CD14-positive monocyte (primary cell): Measurements from ENCODE around the gene NSD1. TPM values are rescaled to one million over a fixed set of nuclear protein-coding genes. Genes with fewer than 3 reads are reported as not detected.

Source experiments
- DNase-seq, 3 donors: peaks; one replicate each; pipeline ENCODE4 v3.0.0-alpha.2; 2011 to 2022
- H2AFZ ChIP-seq: 2 replicates; pipeline ENCODE4 v1.6.0; 2012; ENCODE audit warnings: mild to moderate bottlenecking, low read depth, low read length, inconsistent platforms; ENCODE audit not compliant: insufficient read depth, poor library complexity, severe bottlenecking
- H3K27ac ChIP-seq, 2 donors: 1 replicate in 1 of 2; 2 replicates in 1 of 2; pipeline ENCODE4 v1.5.1; 2012 to 2013; ENCODE audit warnings: low read length in 2 of 2, control low read depth in 1 of 2, inconsistent platforms in 1 of 2, low read depth in 1 of 2, mild to moderate bottlenecking in 1 of 2
- H3K27me3 ChIP-seq, 2 donors: one replicate each; pipeline versions ENCODE4 v1.6.0 to v1.6.1; 2011 to 2013; ENCODE audit warnings: low read length in 2 of 2; ENCODE audit not compliant: control insufficient read depth in 2 of 2, insufficient read depth in 2 of 2
- H3K36me3 ChIP-seq, 2 donors: replicated peaks in 1 of 2; 1 replicate in 1 of 2; 2 replicates in 1 of 2; pipeline versions ENCODE4 v1.5.1 to v1.6.1; 2012 to 2013; ENCODE audit warnings: low read length in 2 of 2, control low read depth in 1 of 2, inconsistent platforms in 1 of 2, mild to moderate bottlenecking in 1 of 2; ENCODE audit not compliant: insufficient read depth in 2 of 2, control insufficient read depth in 1 of 2
- H3K4me1 ChIP-seq, 2 donors: 1 replicate in 1 of 2; 2 replicates in 1 of 2; pipeline versions ENCODE4 v1.5.1 to v1.6.1; 2012 to 2013; ENCODE audit warnings: low read length in 2 of 2, control low read depth in 1 of 2, inconsistent platforms in 1 of 2, mild to moderate bottlenecking in 1 of 2, moderate library complexity in 1 of 2; ENCODE audit not compliant: insufficient read depth in 2 of 2, control insufficient read depth in 1 of 2
- H3K4me2 ChIP-seq: replicated peaks from 2 replicates; pipeline ENCODE3; 2012; ENCODE audit warnings: low read length, moderate library complexity, mild to moderate bottlenecking; ENCODE audit not compliant: poor library complexity, severe bottlenecking; ENCODE audit errors: extremely low read depth
- H3K4me3 ChIP-seq, 3 experiments: fragments of 200-600 bp in 1 of 3; sonication (generic) in 1 of 3; replicated peaks in 1 of 3; 1 replicate in 2 of 3; 2 replicates in 1 of 3; pipeline ENCODE4 v1.5.1; 2011 to 2013; ENCODE audit warnings: low read length in 3 of 3, mild to moderate bottlenecking in 3 of 3, control low read depth in 2 of 3, low read depth in 2 of 3, inconsistent platforms in 1 of 3, moderate library complexity in 1 of 3
- H3K79me2 ChIP-seq: 2 replicates; pipeline ENCODE4 v1.6.0; 2012; ENCODE audit warnings: mild to moderate bottlenecking, control low read depth, inconsistent platforms, low read length, moderate library complexity; ENCODE audit not compliant: insufficient read depth
- H3K9ac ChIP-seq: 2 replicates; pipeline ENCODE4 v1.6.0; 2017; ENCODE audit warnings: low read length, mild to moderate bottlenecking; ENCODE audit not compliant: insufficient read depth, poor library complexity, severe bottlenecking
- H3K9me3 ChIP-seq, 2 donors: replicated peaks in 1 of 2; 1 replicate in 1 of 2; 2 replicates in 1 of 2; pipeline versions ENCODE4 v1.5.1 to v1.6.1; 2012 to 2013; ENCODE audit warnings: low read length in 2 of 2, control low read depth in 1 of 2; ENCODE audit not compliant: control insufficient read depth in 1 of 2, insufficient read depth in 1 of 2
- H4K20me1 ChIP-seq: 2 replicates; pipeline ENCODE4 v1.6.0; 2012; ENCODE audit warnings: mild to moderate bottlenecking, low read length, control low read depth, moderate library complexity; ENCODE audit not compliant: insufficient read depth
- H3K27ac Mint-ChIP-seq, 7 donors: one replicate each; pipeline ENCODE4 v1.8.0; 2020; ENCODE audit warnings: mild to moderate bottlenecking in 7 of 7, mixed read lengths in 7 of 7, moderate library complexity in 6 of 7, inconsistent platforms in 2 of 7
- H3K27me3 Mint-ChIP-seq, 3 donors: one replicate each; pipeline ENCODE4 v1.8.0; 2021 to 2022; ENCODE audit warnings: low read depth in 3 of 3, mild to moderate bottlenecking in 3 of 3, mixed read lengths in 3 of 3, moderate library complexity in 3 of 3, inconsistent platforms in 1 of 3
- H3K36me3 Mint-ChIP-seq, 2 donors: one replicate each; pipeline ENCODE4 v1.8.0; 2020; ENCODE audit warnings: mixed read lengths in 2 of 2, inconsistent platforms in 1 of 2, mild to moderate bottlenecking in 1 of 2
- H3K4me1 Mint-ChIP-seq: one replicate; pipeline ENCODE4 v1.8.0; 2020; ENCODE audit warnings: mild to moderate bottlenecking, mixed read lengths
- H3K4me3 Mint-ChIP-seq, 2 donors: one replicate each; pipeline ENCODE4 v1.8.0; 2020; ENCODE audit warnings: mild to moderate bottlenecking in 2 of 2, mixed read lengths in 2 of 2, moderate library complexity in 1 of 2
- H3K9me3 Mint-ChIP-seq, 7 donors: one replicate each; pipeline ENCODE4 v1.8.0; 2020 to 2022; ENCODE audit warnings: mixed read lengths in 7 of 7, mild to moderate bottlenecking in 6 of 7, moderate library complexity in 6 of 7, inconsistent platforms in 2 of 7
- CTCF ChIP-seq: fragments of 200-600 bp; IDR thresholded peaks from one replicate; pipeline ENCODE4 v1.8.0; 2022; ENCODE audit warnings: antibody characterized with exemption, mild to moderate bottlenecking
- WGBS: methylation state at CpG from one replicate; pipeline ENCODE4 v1.1.5; 2013; ENCODE audit warnings: missing lambda C conversion rate; ENCODE audit not compliant: insufficient coverage; 5-methylcytosine and 5-hydroxymethylcytosine counted together
- intact Hi-C, 2 donors: fragments of 100-400 bp; cut with micrococcal nuclease; formaldehyde crosslinking; loops; one replicate each; pipeline versions ENCODE4 v1.15.0 to v1.15.1; 2023
- polyA plus RNA-seq, 3 donors: library from polyadenylated mRNA; depleted of rRNA in 1 of 3; unstranded in 2 of 3; stranded (reverse) in 1 of 3; fragments of 300-500 nt in 2 of 3; fragments of >200 nt in 1 of 3; fragmentation: Illumina TruSeq in 2 of 3; gene quantifications; 1 replicate in 2 of 3; 2 replicates in 1 of 3; pipeline ENCODE4 v1.2.3, GENCODE V29; 2012 to 2021

The NSD1 gene
- polyA plus RNA-seq, 3 donors: 12.6 to 31.9 (median 19.0) TPM

- H3K79me2 ChIP-seq: peaks cover 74% of the 10 kb centered on the region
- Mint-ChIP-seq H3K27ac (no peak overlapping the region), H3K4me3 (no peak overlapping the region), H3K36me3 (peaks cover 48 to 66% of the 10 kb centered on the region in 2 donors), H3K9me3 (no peaks in the 10 kb centered on the region), H3K27me3 (no peaks in the 10 kb centered on the region), H3K4me1 (peaks cover 3% of the 10 kb centered on the region)
- no peak overlapping the region for H3K4me2 ChIP-seq
- H3K9me3 ChIP-seq: no peaks in the 10 kb centered on the region
- no peak for DNase-seq
- WGBS: no CpG with 5 or more reads among the region's 4 CpGs
- H3K27me3 ChIP-seq: no peaks in the 10 kb centered on the region
- peaks cover 90% of the 10 kb centered on the region for H4K20me1 ChIP-seq
- H2AFZ ChIP-seq: no peak overlapping the region
- intact Hi-C loops: no loop called here
- H3K36me3 ChIP-seq: peaks cover 29 to 84% of the 10 kb centered on the region in 2 donors
- no peak for TF ChIP-seq CTCF
- H3K9ac ChIP-seq: no peak overlapping the region
- no peak overlapping the region for H3K27ac ChIP-seq
- H3K4me1 ChIP-seq: no peaks in the 10 kb centered on the region
- H3K4me3 ChIP-seq: no peak overlapping the region
These were observed 98.8 kb downstream of the NSD1 start for GRCh38 chr5:177232358-177232757.

- peaks cover 3% of the 10 kb centered on the region for H3K4me1 Mint-ChIP-seq
- no peak for TF ChIP-seq CTCF
These were observed 99.2 kb downstream of the NSD1 start for GRCh38 chr5:177232761-177233160.

More at GRCh38 chr5:177232761-177233160, 99.2 kb downstream of the NSD1 start:
- Histone ChIP-seq H3K27me3 (no peaks in the 10 kb centered on the region), H3K79me2 (peaks cover 70% of the 10 kb centered on the region), H3K9ac (no peak overlapping the region), H3K27ac (no peak overlapping the region), H3K4me2 (no peak overlapping the region), H3K9me3 (no peaks in the 10 kb centered on the region), H3K4me3 (no peak overlapping the region), H4K20me1 (peaks cover 86% of the 10 kb centered on the region), H2AFZ (no peak overlapping the region), H3K4me1 (no peaks in the 10 kb centered on the region), H3K36me3 (peaks cover 29 to 88% of the 10 kb centered on the region in 2 donors)
- no peaks in the 10 kb centered on the region for H3K27me3 Mint-ChIP-seq
- no peaks in the 10 kb centered on the region for H3K9me3 Mint-ChIP-seq
- no peak overlapping the region for H3K27ac Mint-ChIP-seq
- peaks cover 52 to 70% of the 10 kb centered on the region in 2 donors for H3K36me3 Mint-ChIP-seq
- intact Hi-C loops: no loop called here
- no peak for DNase-seq
- no peak overlapping the region for H3K4me3 Mint-ChIP-seq
- WGBS: no CpG with 5 or more reads among the region's 1 CpG
